Activated naive CD8-positive, alpha-beta T cell treated with anti-CD3 and anti-CD28 coated beads for 36 hours (primary cell): ENCODE results near the gene PTPRK. TPM values are rescaled to one million over a fixed set of nuclear protein-coding genes. Genes with fewer than 3 reads are reported as not detected.
"Not testable (repeated sequence)": the region's sequence is repeated elsewhere in the genome, so short reads cannot be mapped to it uniquely, and the experiment has no call there.

ENCODE experiments used
- DNase-seq: peaks from one replicate; pipeline ENCODE4 v3.0.0; 2021
- H3K27ac Mint-ChIP-seq: one replicate; pipeline ENCODE4 v1.8.0; 2022; ENCODE audit warnings: mild to moderate bottlenecking, moderate library complexity, mixed read lengths
- H3K27me3 Mint-ChIP-seq: one replicate; pipeline ENCODE4 v1.8.0; 2022; ENCODE audit warnings: mild to moderate bottlenecking, mixed read lengths
- H3K36me3 Mint-ChIP-seq: one replicate; pipeline ENCODE4 v1.8.0; 2021; ENCODE audit warnings: mild to moderate bottlenecking, mixed read lengths
- H3K4me1 Mint-ChIP-seq: one replicate; pipeline ENCODE4 v1.8.0; 2021; ENCODE audit warnings: mixed read lengths
- H3K4me3 Mint-ChIP-seq: one replicate; pipeline ENCODE4 v1.8.0; 2022; ENCODE audit warnings: mild to moderate bottlenecking, moderate library complexity, mixed read lengths
- H3K9me3 Mint-ChIP-seq: one replicate; pipeline ENCODE4 v1.8.0; 2022; ENCODE audit warnings: mixed read lengths
- total RNA-seq, 2 experiments: library from RNA; stranded (reverse); gene quantifications; one replicate each; pipeline ENCODE4 v1.2.3, GENCODE V29; 2021

Gene PTPRK
- total RNA-seq, 2 experiments from 2014 or later: 13.4 to 18.0 TPM

DNA sequence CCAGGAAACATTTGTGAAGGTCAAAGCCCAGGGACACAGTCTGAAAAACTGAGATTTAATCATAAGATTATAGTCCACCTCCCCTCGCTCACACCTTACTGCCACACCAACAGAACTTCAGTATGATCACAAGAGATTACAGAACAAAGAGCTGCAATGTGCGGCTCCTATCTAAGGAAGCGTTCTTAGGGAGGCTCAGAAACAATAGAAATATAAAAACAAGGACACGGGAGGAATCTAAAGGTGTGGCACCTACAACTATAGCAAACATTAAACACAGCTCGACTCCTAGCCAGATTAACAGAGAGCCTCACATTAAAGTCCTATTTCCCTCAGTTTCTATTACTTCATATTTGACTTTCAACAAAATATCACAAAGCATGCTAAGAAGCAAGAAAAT lies 579.2 kb downstream of the PTPRK start:
- H3K27me3 Mint-ChIP-seq: no peaks in the 10 kb centered on the region
- H3K9me3 Mint-ChIP-seq: peaks cover 22% of the 10 kb centered on the region
- H3K4me1 Mint-ChIP-seq: peaks cover 53% of the 10 kb centered on the region
- H3K27ac Mint-ChIP-seq: no peak overlapping the region
- no peak for DNase-seq
- peaks cover 31% of the 10 kb centered on the region for H3K36me3 Mint-ChIP-seq
- H3K4me3 Mint-ChIP-seq: no peak overlapping the region

- Mint-ChIP-seq H3K9me3 (peaks cover 9% of the 10 kb centered on the region), H3K4me3 (no peak overlapping the region), H3K36me3 (peaks cover 23% of the 10 kb centered on the region), H3K27ac (peak overlapping the region; percentile 82), H3K4me1 (peaks cover 46% of the 10 kb centered on the region), H3K27me3 (no peaks in the 10 kb centered on the region)
- no peak for DNase-seq
These were observed 580.8 kb downstream of the PTPRK start for GRCh38 chr6:127939442-127940066.

- Mint-ChIP-seq H3K9me3 (peaks cover 8% of the 10 kb centered on the region), H3K36me3 (peaks cover 25% of the 10 kb centered on the region), H3K4me1 (peaks cover 54% of the 10 kb centered on the region), H3K27ac (peak overlapping the region; percentile 82), H3K4me3 (no peak overlapping the region), H3K27me3 (no peaks in the 10 kb centered on the region)
- no peak for DNase-seq
These were observed 581.7 kb downstream of the PTPRK start for GRCh38 chr6:127938701-127939100.

DNA sequence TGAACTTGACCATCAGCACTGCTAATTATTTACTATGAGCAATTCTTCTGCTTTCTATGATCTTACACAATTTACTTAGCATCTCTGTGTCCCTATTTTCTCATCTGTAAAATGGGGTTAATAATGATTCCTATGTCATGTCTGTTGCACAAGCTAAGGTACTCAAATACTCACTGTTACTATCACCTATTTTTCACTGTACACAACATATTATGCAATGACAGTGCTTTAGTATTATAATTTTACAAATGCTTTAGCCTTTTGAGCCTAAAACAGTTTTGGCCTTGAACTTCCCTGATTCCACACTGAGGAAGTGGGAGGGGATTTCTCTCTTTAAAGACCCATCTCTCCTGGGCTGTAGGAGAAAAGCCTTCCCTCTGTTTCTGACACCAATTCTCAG lies 582.7 kb downstream of the PTPRK start:
- Mint-ChIP-seq H3K4me1 (peaks cover 59% of the 10 kb centered on the region), H3K27me3 (no peaks in the 10 kb centered on the region), H3K36me3 (peaks cover 34% of the 10 kb centered on the region), H3K27ac (peak overlapping the region; percentile 55), H3K4me3 (no peak overlapping the region), H3K9me3 (peaks cover 14% of the 10 kb centered on the region)
- DNase-seq: no peak

- Mint-ChIP-seq H3K36me3 (peaks cover 34% of the 10 kb centered on the region), H3K4me3 (no peak overlapping the region), H3K4me1 (peaks cover 56% of the 10 kb centered on the region), H3K27ac (no peak overlapping the region), H3K27me3 (no peaks in the 10 kb centered on the region), H3K9me3 (peaks cover 14% of the 10 kb centered on the region)
- DNase-seq: no peak
These were observed 583.3 kb downstream of the PTPRK start for GRCh38 chr6:127937102-127937501.

DNA sequence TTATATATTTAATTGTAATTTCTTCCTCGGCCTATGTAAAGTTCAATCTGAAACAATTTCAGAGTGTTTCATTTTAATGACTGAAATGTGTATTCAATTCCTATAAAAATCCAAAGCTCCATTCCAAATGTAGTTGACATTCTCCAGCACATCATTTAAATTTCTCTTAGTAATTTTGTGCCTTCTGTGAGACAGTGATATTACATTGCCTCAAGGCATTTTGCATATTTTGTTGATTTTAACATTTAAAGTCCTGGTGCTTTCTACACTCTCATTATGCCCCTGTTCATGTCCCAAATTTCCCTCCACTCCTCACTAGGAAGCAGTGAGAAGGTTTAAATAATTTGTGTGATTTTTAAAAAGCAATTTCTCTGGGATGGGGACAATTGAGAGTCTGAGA lies 585.4 kb downstream of the PTPRK start:
- H3K27me3 Mint-ChIP-seq: no peaks in the 10 kb centered on the region
- H3K36me3 Mint-ChIP-seq: peaks cover 40% of the 10 kb centered on the region
- H3K4me1 Mint-ChIP-seq: peaks cover 53% of the 10 kb centered on the region
- peak overlapping the region; percentile 76 for H3K4me3 Mint-ChIP-seq
- DNase-seq: no peak
- peak overlapping the region; percentile 98 for H3K27ac Mint-ChIP-seq
- peaks cover 19% of the 10 kb centered on the region for H3K9me3 Mint-ChIP-seq

GRCh38 chr6:127933852-127934840 lies 586.3 kb downstream of the PTPRK start:
- H3K36me3 Mint-ChIP-seq: peaks cover 43% of the 10 kb centered on the region
- H3K27ac Mint-ChIP-seq: peak overlapping the region; percentile 98
- no peaks in the 10 kb centered on the region for H3K27me3 Mint-ChIP-seq
- peaks cover 50% of the 10 kb centered on the region for H3K4me1 Mint-ChIP-seq
- H3K9me3 Mint-ChIP-seq: peaks cover 25% of the 10 kb centered on the region
- DNase-seq: peak; percentile 28
- peak overlapping the region; percentile 76 for H3K4me3 Mint-ChIP-seq

GRCh38 chr6:127933137-127933536 lies 587.3 kb downstream of the PTPRK start:
- H3K4me3 Mint-ChIP-seq: no peak overlapping the region
- no peak for DNase-seq
- H3K27ac Mint-ChIP-seq: peak overlapping the region; percentile 76
- peaks cover 40% of the 10 kb centered on the region for H3K4me1 Mint-ChIP-seq
- peaks cover 30% of the 10 kb centered on the region for H3K9me3 Mint-ChIP-seq
- H3K36me3 Mint-ChIP-seq: peaks cover 42% of the 10 kb centered on the region
- H3K27me3 Mint-ChIP-seq: no peaks in the 10 kb centered on the region

DNA sequence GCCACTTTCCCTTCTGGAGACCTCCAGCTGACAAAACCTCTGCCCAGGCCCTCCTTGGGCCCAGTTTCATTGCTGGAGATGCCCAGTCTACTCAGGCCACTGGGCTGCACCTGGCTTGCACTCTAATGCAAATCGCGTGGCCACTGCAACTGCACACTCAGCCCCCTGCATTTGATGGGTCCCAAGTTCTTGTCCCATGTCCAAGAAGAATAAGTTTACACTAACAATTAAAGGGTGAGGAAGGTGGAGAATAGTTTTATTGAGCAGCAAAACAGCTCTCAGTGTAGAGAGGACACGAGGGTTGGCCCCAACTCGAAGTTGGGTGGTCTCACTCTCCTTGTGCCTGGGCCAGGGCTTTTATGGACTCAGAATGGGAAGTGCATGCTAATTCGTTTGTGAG lies 587.7 kb downstream of the PTPRK start:
- Mint-ChIP-seq H3K4me1 (peaks cover 35% of the 10 kb centered on the region), H3K27me3 (no peaks in the 10 kb centered on the region), H3K36me3 (peaks cover 40% of the 10 kb centered on the region), H3K9me3 (peaks cover 31% of the 10 kb centered on the region), H3K27ac (peak overlapping the region; percentile 76), H3K4me3 (no peak overlapping the region)
- DNase-seq: no peak

DNA sequence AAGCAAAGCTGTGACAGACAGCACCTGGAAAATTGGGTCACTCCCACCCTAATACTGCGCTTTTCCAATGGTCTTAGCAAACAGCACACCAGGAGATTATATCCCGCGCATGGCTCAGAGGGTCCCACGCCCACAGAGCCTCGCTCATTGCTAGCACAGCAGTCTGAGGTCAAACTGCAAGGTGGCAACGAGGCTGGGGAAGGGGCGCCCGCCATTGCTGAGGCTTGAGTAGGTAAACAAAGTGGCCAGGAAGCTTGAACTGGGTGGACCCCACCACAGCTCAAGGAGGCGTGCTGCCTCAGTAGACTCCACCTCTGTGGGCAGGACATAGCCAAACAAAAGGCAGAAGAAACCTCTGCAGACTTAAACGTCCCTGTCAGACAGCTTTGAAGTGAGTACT lies 594.0 kb downstream of the PTPRK start:
- H3K27ac Mint-ChIP-seq, H3K4me3 Mint-ChIP-seq, DNase-seq, H3K27me3 Mint-ChIP-seq: not testable (repeated sequence)
- peaks cover 46% of the 10 kb centered on the region for H3K36me3 Mint-ChIP-seq
- H3K4me1 Mint-ChIP-seq: peaks cover 40% of the 10 kb centered on the region
- peaks cover 43% of the 10 kb centered on the region for H3K9me3 Mint-ChIP-seq

DNA sequence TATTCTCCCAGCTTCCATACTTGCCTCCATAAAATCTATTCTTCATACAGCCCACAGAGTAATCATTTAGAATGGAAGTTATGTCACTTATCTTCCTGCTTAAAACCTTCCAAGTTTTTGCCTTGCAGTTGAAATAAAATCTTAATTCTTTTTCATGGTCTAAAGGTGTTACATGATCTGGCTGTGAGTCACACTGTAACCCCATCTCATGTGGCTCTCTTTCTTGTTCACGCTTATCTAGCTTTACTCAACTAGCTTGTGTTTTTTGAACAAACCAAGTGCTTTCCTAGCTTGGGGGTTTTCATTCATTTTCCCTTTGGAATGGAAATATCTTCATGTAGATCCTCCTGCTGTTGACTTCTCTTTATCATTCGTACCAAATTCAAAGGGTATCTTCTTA lies 596.0 kb downstream of the PTPRK start:
- H3K27ac Mint-ChIP-seq: peak overlapping the region; percentile 76
- no peaks in the 10 kb centered on the region for H3K27me3 Mint-ChIP-seq
- peaks cover 35% of the 10 kb centered on the region for H3K9me3 Mint-ChIP-seq
- H3K4me3 Mint-ChIP-seq: peak overlapping the region; percentile 1
- no peak for DNase-seq
- peaks cover 40% of the 10 kb centered on the region for H3K36me3 Mint-ChIP-seq
- peaks cover 56% of the 10 kb centered on the region for H3K4me1 Mint-ChIP-seq

DNA sequence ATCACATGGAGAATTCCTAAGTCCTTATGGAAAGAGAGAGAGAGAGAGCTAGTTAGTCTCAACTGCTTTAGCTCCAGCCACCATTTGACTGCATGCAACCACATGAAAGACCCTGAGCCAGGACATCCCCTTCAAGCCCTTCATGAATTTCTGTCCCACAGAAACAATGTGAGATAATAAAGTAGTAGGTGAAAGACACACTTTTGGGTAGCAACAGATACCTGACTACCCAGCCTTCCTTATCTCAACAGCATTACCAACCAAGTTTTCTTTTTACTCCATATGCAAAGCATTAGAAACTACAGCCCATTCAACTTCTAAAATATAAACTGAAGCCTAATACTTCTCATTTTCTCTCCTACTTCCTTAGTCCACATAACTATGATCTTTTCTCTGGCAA lies 596.4 kb downstream of the PTPRK start:
- DNase-seq: no peak
- Mint-ChIP-seq H3K9me3 (peaks cover 33% of the 10 kb centered on the region), H3K4me3 (peak overlapping the region; percentile 1), H3K4me1 (peaks cover 60% of the 10 kb centered on the region), H3K27ac (peak overlapping the region; percentile 76), H3K27me3 (no peaks in the 10 kb centered on the region), H3K36me3 (peaks cover 38% of the 10 kb centered on the region)

- Mint-ChIP-seq H3K27ac (peak overlapping the region; percentile 76), H3K36me3 (peaks cover 33% of the 10 kb centered on the region), H3K9me3 (peaks cover 25% of the 10 kb centered on the region), H3K4me1 (peaks cover 65% of the 10 kb centered on the region), H3K27me3 (no peaks in the 10 kb centered on the region), H3K4me3 (no peak overlapping the region)
- DNase-seq: no peak
These were observed 597.3 kb downstream of the PTPRK start for GRCh38 chr6:127923135-127923534.

DNA sequence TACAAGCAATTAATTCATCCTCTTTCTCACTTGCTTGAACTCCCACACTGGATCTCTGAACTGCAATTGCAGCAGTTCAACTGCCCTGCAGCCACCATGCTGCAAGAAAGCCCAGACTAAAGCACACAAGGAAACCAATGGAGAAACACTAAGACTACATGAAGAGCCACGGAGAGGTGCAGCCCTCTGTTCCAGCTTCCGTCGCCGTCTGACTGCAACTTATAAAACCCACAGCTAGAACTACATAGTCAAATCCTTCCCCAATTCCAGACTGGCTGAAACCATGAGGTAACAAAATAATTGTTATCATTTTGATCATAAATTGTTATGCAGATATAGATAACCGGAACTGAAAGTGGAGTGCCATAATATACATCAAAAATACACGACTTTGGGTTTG lies 598.4 kb downstream of the PTPRK start:
- no peak for DNase-seq
- peak overlapping the region; percentile 76 for H3K27ac Mint-ChIP-seq
- peaks cover 25% of the 10 kb centered on the region for H3K36me3 Mint-ChIP-seq
- no peaks in the 10 kb centered on the region for H3K27me3 Mint-ChIP-seq
- peaks cover 17% of the 10 kb centered on the region for H3K9me3 Mint-ChIP-seq
- H3K4me3 Mint-ChIP-seq: peak overlapping the region; percentile 42
- H3K4me1 Mint-ChIP-seq: peaks cover 73% of the 10 kb centered on the region

DNA sequence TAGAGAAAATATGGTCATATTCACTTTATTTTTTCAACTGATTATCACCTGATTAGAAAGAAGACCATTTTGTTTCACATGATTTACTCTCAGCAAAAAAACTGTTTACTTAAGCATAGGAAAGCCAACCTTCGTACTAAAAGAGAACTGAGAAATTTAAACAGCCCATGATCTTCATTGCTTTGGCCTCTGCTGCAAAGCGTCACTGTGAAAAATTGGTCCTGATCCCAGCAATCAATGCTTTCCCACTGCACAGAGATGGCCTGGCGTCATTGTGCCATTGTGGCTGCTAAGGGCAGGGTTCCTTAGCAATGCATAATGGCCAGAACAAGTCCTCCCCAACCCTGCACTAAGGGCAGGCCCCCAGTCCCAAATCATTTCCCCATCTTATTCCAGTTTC lies 599.6 kb downstream of the PTPRK start:
- peaks cover 13% of the 10 kb centered on the region for H3K9me3 Mint-ChIP-seq
- H3K27ac Mint-ChIP-seq: peak overlapping the region; percentile 22
- H3K4me3 Mint-ChIP-seq: no peak overlapping the region
- no peak for DNase-seq
- H3K4me1 Mint-ChIP-seq: peaks cover 82% of the 10 kb centered on the region
- H3K36me3 Mint-ChIP-seq: peaks cover 17% of the 10 kb centered on the region
- H3K27me3 Mint-ChIP-seq: no peaks in the 10 kb centered on the region
